NCI-H1105 treated with DMSO at 0.1 percent for 48 hours (cell line): ENCODE measurements around the gene CFAP97D2.
"Not testable (repeated sequence)": the region's sequence is repeated elsewhere in the genome, so short reads cannot be mapped to it uniquely, and the experiment has no call there.

Experiments used
- DNase-seq: peaks from one replicate; lab custom pipeline; 2025; lab: John Stamatoyannopoulos, UW

The CFAP97D2 gene

DNA sequence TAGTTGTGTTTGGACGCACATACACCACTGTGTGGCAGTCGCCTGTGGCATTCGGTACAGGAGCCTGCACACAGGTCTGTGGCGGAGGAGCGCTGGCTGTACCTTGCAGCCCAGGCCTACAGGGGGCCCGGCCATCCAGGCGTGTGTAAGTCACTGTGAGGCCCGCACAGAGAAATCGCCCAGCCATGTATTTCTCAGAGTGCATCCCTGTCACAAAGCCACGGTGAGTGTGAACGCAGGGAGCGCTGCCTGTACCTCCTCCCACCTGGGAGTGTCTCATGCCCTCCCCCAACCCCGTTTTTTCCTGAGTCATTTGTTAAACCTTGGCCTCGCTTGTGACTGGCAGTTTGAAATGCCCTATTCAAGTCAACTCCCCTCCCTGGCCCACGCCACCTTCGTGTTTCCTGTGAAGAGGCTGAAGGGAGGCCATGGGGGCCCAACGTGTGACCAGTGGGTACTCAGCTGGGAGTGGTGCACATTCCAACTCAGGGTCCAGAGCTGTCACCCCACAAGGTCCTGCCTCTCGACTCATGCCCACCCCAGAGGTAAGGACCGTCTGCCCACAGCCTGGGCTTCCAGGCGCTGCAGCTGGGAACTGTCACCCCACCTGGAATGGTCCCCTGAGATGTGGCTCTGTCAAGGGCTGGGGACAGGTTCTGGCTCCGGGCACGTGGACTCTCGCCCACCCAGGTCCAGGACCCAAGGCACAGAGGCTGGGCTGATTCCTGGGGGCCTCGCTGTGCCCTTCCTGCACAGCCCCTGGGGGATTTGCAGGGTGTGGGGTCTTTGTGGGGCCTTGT, 35.1 kb upstream of the CFAP97D2 start:
- no peak for DNase-seq

DNA sequence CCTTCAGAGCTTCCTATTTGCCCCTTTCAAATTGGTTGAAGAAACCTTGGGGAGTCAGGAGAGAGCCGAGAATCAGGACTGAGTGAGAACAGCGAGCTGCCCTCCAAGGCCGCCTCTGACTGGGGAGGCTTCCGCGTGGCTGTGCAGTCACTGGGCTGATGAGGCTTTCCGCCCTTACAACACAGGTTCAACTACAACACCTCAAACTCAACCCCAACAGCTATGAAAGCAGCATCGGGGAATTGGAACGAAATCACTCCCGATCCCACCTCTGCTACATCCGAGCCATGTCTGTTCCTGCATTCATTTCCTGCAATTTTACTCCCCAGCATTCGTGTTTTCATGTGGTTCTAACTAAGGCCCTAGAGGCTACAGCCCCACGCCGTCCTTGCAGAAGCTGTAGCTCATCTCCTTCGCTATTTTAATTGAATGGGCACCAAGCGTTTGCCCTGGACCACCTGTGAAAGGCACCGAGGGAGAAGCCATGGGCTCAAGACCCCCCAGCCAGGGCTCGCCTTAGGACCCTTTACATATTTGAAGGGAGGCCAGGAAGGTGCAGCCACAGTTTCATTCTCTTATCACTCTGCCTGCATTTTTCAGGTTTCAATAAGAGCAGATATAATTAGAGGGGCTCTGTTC, 34.3 kb upstream of the CFAP97D2 start:
- no peak for DNase-seq

DNA sequence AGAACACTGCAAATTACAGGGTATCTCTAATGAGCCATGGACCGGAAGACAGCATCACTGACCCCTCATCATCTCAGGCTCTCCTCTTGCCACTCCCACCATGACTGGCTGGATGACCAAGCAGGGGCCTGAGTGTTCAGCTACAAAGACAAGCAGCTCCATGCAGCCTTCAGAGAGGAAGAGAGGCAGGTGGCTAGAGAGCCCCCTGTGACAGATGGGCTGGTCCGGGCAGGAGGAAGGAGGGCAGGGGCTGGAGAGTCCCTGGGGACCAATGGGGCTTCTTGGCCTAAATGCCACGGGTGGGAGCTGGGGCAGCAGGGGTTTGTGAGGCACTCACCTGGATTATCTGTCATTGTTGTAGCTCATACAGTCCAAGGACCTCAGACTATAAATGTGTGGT, 33.8 kb upstream of the CFAP97D2 start:
- DNase-seq: no peak

DNA sequence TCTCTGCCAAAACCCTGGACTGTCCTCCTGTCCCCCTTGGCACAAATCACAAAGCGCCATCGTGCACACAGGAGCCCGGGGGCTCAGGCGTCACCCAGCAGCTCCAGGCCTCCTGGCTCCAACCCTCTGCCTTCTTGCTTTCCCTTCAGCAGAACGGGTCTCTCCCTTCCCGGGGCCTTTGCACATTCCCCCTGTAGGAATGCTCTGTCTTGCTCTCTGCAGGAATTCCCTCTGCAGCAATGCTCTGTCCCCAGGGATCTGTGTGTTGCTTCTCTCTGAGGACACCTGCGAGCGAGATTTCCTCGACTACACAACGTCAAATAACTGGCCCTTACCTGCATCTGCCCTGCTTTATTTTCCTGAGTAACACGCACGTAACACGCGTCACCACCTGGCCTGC, 33.3 kb upstream of the CFAP97D2 start:
- DNase-seq: no peak

GRCh38 chr13:114146173-114146572, 32.9 kb upstream of the CFAP97D2 start:
- DNase-seq: no peak

DNA sequence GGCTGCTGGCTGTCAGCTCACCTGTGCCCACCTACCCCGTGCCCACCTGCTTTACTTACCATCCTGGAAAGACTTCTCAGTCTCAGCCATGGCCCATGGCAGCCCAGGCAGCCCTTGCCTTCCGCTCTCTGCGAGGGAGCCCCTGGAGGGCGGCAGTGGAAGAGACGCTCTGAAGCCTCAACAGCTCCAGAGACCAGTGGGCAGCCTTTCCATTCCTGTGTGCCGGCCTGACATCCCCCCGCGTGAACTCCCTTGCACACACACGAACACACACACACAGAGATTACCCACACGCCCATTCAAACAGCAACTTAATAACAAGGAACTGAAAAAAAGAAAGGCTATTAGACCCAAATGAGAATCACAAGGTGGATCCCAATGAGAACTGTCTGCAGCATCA, 32.4 kb upstream of the CFAP97D2 start:
- DNase-seq: no peak

GRCh38 chr13:114147803-114148520, 31.1 kb upstream of the CFAP97D2 start:
- no peak for DNase-seq

GRCh38 chr13:114148521-114148855, 30.6 kb upstream of the CFAP97D2 start:
- no peak for DNase-seq

DNA sequence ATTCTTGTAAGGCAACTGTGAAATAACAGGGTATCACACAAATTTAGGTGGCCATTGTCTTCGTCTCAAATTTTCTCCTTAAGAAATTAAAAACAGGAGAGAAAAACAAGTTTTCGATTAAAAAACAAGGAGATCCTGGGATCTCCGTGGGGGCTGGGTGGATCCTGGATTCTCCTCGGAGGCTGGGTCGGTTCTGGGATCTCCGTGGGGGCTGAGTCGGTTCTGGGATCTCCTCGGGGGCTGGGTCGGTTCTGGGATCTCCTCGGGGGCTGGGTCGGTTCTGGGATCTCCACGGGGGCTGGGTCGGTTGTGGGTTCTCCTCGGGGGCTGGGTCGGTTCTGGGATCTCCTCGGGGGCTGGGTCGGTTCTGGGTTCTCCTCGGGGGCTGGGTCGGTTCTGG, 30.2 kb upstream of the CFAP97D2 start:
- not testable (repeated sequence) for DNase-seq

DNA sequence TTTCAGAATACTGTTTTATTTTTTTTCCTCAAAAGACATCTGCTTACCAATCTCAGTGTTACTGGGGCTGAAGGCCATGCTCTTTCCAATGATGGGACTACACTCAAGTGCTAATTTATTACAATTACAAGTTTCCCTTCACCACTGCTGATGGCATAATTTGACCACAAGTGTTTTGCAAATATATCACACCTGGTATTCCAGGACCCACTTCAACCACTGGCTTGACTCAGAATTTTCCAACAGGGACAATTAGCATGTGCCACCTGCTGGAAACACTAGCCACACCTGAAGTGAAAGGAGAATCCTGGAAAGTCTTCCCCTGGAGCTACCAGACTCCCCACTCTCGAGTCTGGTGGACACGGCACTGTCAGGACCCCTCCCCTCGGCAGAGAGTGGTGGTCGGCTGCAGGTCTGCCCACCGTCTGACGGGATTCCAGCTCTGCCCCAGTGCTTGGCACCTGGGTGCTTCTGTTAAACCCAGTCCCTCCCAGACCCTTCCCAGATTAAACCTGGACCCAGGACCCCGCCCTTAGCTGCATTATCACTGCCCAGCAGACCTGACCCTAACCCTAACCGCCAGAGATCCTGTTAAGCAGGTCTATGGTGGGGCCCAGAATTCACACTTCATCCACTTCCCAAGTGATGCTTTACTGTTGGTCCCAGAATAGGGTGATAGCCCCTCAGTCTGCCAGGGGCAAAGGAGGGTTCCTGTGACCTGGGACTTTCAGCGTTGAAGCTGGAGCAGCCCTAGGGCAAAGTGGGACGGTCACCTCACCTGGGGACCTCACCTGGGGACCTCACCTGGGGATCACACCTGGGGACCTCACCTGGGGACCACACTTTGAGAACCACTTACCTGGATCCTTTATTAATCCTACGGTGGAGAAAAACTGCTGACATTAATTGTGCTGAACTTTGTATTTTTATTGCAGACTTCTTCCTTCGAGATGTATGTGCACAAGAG, 29.0 kb upstream of the CFAP97D2 start:
- DNase-seq: peak; percentile 98

DNA sequence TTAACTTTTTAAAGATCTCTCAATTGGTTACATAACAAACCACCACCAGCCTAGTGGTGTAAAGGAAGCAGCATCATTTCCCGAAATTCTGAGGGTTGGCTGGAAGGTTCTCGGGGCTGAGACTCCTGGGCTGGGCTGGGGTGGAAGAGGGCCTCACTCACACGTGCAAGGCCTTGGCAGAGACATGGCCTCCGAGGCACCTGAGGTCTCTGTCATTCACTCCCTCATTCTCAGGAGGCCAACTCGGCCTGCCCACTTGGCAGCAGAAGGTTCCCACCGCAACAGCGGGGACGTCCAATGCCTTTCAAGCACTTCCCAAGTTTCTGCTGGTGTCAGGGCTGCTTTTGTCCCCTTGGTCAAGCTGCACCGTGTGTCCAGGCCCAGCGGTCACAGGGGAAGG, 28.0 kb upstream of the CFAP97D2 start:
- no peak for DNase-seq

GRCh38 chr13:114151565-114152284, 27.3 kb upstream of the CFAP97D2 start:
- DNase-seq: peak; percentile 78

- no peak for DNase-seq
Observed at GRCh38 chr13:114152285-114152645, 26.8 kb upstream of the CFAP97D2 start.

GRCh38 chr13:114152831-114153371, 26.2 kb upstream of the CFAP97D2 start:
- DNase-seq: no peak

DNA sequence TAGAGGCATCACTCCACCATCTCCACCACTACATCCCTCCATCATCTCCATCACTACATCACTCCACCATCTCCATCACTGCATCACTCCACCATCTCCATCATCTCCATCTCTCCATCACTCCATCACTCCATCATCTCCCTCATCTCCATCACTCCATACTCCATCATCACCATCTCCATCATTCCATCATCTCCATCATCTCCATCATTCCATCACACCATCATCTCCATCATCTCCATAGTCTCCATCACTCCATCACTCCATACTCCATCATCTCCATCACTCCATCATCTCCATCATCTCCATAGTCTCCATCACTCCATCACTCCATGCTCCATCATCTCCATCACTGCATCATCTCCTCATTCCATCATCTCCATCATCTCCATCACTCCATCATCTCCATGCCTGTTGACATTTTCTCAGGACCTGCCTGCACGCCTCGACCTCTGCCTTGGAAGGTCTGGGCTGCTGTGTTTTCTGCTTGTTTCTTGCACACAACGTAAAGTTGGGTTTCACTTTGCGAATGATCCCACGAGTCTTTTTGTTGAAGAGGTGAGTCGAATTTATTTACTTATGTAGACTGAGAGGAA, 25.5 kb upstream of the CFAP97D2 start:
- no peak for DNase-seq

GRCh38 chr13:114154476-114154875, 24.6 kb upstream of the CFAP97D2 start:
- no peak for DNase-seq

DNA sequence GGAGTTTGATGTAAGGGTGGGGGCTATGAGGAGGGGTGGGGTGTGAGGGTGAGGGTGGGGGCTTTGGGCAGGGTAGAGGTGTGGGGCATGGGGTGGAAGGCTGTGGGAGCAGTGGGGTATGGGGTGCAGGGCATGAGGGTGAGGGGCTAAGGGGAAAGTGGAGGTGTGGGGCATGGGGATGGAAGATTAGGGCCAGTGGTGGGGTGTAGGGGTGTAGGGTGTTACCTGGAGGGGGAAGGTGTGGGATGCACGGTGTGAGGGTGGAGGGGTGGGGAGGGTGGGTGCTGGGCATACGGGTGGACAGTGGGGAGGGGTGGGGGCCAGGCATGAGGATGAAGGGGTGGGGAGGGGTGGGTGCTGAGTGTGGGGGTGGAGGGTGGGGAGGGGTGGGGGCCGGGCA, 23.7 kb upstream of the CFAP97D2 start:
- no peak for DNase-seq

- no peak for DNase-seq
Observed at GRCh38 chr13:114155926-114156883, 22.9 kb upstream of the CFAP97D2 start.

DNA sequence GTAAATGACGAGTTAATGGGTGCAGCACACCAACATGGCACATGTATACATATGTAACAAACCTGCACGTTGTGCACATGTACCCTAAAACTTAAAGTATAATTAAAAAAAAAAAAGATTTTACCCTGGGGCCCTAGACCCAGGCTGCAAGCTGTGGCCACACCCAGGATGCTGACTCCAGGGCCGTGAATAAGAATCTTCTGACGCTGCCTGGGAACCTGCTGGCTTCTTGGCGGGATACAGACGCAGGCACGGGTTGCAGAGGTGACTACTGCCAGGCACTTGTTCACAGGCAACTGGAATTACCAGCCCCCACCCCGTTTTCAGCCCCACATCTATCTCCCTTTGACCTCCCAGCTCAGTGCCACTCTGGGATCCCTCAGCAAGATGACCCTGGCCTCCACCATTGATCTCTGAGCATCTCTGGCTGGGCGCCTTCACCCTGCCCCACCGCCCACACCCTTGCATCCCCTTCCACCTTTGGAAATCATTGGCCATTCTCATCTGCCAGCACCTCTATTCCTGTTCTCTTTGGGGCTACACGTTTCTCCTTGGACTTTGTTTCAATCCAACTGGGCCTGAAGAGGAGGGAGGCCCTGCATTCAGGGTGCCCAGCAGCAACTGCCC, 21.1 kb upstream of the CFAP97D2 start:
- no peak for DNase-seq
